ENCODE measurements around the gene TRIM40.

TRIM40 gene, protein sequence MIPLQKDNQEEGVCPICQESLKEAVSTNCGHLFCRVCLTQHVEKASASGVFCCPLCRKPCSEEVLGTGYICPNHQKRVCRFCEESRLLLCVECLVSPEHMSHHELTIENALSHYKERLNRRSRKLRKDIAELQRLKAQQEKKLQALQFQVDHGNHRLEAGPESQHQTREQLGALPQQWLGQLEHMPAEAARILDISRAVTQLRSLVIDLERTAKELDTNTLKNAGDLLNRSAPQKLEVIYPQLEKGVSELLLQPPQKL

DNA sequence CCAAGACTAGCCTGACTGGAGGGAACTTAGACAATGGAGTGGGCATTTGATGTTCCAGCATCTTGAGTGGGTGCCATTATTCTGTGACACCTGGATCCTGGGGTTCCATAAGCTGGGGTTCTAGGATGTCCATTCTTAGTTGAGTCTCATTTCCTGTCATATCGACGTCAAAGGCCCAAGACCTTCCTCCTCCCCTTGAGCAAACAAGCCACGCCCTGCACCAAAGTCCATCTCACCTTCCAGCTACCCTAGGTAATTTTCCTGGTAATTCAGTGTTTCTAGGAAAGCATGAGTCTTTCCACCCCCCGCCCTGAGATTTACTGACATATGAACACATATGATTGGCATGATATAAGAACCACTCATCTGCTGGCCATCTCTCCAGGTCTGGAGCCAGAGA, at the start of gene TRIM40:
TSS of gene TRIM40 (plus strand) at position 384 of the 400 bp plus-strand sequence. CDS start 897 bp downstream, outside the sequence.
- no peak for DNase-seq (ENCODE audit: low read depth in 2 of 2)

DNA sequence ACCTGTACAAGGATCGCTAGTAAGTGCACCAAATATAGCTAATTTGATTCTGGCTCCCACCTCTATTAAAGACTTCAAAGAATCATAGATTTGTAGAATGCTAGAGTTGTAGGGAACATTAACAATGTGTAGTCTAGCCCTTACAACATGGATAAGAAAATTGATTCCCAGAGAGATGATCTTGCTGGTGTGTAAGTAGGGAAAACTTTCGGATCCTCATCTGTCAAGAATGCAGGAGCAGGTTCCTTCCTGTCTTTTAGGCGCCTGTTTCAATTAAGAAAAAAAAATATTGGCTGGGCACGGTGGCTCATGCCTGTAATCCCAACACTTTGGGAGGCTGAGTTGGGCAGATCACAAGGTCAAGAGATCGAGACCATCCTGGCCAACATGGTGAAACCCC, 48.1 kb upstream of the TRIM40 start:
- DNase-seq (ENCODE audit: low read depth in 2 of 2), result no peak

DNA sequence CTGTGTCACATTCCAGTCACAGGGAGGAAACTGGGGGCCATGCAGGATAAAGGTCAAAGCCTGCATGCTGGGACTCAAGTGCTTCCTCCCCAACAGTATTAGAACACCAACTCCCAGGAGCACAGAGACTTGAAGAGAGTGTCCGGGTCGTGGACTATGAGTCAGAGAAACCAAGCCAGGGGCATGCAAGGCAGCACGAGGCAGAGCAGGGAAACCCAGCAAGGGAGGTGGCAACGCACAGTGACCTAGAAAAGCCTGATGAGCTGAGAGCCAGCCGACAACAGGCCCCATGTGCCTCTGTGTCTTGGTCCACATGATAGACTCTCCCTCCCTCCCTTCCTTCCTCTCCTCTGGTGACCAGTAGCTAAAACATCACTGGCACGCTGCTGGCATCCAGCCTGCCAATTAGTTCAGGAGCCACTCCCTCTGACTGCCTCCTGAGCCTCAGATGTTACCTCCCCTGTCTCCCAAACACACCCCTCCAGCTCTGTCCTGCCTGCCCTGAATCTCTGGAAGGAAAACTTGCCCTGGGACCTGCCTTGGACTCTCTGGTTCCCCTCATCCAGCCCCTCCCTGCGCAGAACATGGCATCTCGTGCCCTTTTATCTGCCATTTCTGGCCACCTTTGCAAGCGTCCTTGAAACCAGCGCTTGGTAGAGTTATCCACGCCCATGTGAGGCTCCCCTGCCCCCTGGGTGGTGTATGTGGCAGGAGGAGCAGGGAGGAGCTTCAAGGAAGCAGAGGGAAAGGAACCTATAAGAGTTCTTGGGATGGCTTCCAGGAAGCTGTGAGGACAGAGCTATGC, 44.2 kb upstream of the TRIM40 start:
- no peak for DNase-seq (ENCODE audit: low read depth in 2 of 2)

DNA sequence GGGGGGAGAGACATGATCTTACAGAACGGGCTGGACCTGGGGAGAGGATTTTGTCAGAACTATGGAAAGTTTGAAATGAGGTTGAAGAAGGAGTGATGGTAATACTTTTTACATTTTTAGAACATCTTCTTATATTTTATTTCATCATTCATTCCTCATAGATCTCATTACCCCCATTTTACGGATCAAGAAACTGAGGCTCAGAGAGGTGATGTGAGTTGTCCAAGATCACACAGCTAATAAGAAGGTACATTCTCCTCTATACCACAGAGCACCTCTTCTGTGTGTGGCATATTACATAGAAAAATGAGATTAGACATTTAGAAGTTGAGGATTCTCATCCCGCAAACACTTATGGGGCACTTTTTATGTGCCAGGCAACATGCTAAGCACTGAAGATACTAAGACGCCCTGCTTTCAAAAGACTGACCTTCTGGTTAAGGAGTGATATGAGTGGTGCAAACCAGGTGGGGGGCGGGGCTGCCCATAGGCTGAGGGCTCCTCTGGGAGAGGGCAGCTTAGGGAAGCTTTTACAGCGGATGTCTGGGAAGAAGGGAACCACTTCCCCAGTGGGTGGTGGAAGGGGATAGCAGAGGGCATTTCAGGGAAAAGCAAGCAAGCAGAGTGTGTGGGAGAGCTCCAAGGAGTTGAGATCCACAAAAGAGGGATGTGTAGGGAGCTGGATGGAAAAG, 42.9 kb upstream of the TRIM40 start:
- DNase-seq (ENCODE audit: low read depth in 2 of 2), result no peak

DNA sequence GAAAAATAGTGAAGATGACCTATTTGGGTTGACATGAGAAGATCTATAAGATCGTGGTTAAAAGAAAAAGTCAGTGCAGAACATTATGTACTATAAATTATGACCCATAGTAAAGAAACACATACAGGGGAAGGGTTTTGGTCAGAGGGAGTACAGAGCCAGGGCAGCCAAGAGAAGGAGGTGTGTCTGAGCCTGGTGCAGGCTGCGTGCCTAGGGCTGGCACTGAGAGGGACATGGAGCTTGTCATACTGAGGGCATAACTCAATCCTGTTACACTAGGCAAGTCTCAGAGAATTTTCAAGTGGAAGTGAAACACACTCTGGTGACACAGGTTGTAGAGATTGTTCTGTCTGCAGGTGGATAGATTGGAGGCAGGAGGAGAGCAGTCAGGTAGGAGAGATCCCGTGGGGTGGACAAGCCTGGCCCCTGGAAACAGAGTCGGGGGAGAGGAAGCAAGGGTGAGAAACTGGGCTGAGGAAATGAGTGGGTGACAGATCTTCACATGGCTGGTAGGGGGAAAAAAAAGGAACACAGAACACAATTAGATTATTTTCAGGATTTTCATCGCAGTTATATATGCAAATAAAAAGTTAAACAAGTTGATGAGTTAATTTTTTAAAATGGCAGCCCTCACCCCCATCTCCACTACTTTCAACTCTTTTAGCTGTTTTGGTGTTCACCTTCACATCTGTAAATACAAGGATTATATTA, 41.8 kb upstream of the TRIM40 start:
- no peak for DNase-seq (ENCODE audit: low read depth in 2 of 2)

DNA sequence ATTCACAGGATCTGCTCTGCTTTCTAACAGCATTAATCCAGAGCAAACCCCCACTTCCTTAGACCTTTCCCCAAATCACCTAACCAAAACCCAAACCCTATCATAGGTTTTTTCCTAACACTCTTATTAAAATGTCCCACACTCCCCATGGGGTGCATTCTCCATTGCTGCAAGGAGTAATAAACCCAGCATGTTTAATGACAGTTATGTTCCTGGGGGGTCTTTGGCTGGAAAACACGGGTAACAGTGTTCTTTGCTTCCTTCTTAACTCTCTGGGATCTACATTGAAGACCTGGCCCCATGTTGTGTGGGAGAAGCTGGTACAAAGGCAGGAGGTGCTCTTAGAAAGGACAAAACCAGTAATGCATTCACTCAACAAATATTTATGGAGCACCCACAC, 39.1 kb upstream of the TRIM40 start:
- no peak for DNase-seq (ENCODE audit: low read depth in 2 of 2)

DNA sequence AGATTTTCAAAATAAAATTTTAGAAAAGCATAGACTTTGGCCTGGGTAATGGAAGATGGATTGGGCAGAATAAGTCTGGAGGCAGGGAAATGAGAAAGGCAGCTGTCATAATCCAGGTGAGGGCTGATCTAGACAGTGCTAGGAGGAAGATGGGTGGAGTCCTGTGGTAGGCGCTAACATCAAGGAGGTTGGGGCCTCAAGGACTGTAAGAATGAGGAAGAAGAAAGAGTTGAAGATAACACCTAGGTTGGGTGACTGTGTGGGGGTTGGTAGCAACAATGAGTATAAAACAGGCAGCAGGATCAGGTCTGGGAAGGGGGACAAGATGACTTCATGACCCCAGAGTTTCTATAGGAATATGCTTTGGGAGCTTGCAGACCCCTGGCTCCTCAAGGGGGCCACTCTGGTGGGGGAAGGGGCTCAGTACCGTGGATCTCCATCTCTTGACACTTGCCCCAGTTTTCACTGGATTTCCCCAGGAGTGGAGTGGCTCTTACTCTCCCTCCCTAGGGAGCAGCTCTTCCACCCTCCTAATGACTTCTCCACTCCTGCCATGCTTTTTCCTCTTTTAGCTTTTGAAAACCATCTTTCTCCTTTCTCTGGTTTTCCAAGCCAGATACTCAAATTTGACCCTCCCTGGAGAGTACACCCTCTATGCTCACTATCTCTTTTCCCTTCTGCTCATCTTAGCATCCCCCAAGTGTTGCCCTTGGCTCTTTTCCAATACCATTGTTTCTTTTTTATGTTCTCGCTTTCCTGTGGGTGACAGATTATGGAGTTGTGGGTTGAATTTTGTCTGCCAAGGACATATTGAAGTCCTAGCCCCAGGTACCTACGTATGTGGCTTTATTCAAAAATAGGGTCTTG, 37.8 kb upstream of the TRIM40 start:
- no peak for DNase-seq (ENCODE audit: low read depth in 2 of 2)

DNA sequence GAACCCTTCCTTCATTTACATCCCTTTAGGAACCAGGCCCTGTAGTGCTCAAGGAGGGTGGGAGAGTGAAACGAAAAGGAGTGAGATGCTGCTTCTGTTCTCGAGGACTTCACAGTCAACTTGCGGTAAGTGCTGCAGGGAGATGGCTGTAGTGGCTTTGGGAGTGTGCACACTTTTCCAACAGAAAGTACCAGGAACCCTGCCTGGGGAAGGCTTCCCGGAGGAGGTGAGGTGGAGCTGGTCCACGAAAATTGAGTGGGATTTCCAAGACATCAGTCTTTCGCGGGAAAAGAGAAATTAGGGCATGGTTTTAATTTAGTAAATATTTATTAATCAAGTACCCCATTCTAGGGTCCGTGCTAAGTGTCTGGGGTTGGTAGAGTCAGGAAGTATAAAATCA, 35.8 kb upstream of the TRIM40 start:
- no peak for DNase-seq (ENCODE audit: low read depth in 2 of 2)

DNA sequence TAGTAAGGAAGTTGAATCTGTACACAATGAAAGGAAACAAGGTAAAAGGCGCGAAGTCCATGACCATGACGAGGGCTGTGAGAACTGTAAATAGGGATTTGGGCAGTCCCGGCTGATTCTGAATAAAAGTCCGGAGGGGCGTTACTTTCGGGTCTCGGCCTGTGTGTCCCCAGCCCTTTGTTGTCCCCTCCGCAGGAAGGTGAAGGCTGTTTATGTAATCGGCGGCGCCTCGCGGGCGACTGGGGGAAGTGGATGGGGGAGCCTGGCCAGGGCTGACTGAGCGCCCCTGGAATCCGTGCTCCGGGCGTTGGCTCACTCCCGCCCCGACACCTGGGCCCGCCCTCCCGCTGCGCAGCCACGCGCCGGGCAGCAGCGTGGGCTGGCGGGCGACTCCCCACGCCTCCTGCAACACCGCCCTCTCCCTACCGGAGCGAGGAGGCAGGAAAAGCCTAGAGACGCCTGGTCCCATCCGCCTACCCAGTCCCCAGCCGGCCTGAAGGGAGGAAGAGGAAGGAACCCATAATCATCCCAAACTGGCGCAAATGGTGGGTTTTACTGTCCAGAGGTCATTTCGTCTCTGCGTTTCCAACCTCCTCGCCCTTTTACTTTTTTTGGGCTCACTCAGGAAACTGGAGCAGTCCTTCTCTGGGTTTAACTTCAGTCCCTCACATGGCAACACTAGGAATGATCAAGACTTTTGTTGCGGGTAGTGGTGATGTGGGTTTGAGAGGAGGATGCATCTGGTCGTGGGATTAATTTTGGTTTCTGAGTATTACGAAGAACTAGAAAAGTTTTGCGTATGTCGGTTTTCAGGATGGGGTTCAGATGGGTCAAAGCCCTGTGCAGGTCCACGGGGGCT, 35.1 kb upstream of the TRIM40 start:
- no peak for DNase-seq (ENCODE audit: low read depth in 2 of 2)

DNA sequence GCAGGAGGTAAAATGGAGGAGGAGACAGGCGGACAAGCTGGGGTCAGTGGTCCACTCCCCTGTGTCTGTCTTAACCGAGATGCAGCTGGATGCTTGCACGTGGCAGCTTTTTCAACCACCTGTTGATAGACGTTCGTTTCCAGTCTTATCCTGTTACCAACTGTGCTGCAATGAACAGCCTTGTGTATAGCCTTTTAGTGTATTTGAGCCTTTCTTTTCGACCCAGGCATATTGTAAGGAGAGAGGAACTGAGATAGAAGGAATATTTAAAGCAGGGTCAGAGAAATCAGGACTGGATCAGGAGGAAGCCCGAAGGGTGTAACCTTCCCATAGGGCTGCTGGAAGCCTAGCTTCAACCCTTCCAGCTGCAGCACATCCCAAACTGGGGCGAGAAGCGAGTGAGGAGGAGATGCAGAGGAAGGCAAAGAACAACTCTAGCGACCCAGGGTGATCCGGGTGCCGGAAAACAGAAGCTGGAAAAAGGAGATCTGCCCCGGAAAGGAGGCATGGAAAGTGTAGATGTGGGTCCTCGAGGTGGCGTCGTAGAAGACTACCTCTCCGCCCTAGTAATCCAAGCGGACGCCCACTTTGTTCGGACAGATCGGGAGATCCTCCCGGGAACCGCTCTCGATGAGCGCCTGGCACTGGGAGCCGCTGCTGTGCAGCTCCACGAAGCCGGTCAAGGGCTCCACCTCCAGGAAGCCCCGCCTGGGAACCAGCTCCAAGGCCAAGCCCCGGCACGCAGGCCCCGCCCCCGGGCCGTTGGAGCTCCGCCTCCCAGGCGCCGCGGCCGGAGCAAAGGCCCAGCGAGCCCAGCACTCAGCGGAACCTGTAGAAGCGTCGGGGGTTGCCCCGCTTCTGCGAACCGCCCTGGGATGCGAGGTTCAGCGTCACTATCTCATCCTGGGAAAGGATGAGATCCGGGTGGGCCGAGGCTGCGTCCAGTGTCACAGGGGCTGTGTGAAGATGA, 34.2 kb upstream of the TRIM40 start:
- peak; percentile 52 to 73 for DNase-seq (ENCODE audit: low read depth in 2 of 2)

DNA sequence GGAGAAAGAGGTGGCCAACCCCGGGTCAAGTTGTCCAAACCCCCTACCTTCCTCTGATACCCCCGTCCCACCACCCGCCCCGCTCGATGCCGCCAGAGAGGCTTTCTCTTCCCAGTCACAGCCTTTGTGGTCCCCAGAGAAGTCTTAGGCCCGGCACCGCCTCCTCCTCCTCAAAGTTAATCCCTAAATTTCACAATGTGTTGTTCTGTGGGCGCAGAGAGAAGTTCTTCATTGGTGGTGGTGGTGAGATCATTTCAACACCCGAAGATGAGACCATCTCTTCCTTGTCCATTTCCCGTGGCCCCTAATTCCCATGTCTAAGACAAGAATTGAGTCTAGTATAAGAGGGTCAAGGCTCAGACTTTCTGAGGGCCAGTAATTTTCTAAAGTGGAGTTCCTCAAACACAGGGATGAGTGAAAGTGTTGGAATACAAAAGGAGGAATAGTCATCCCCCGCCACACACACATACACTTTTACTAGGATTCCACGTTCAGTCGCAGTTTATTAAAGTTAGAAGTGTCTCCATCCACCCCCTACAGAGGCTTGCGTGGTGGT, 33.4 kb upstream of the TRIM40 start:
- no peak for DNase-seq (ENCODE audit: low read depth in 2 of 2)

DNA sequence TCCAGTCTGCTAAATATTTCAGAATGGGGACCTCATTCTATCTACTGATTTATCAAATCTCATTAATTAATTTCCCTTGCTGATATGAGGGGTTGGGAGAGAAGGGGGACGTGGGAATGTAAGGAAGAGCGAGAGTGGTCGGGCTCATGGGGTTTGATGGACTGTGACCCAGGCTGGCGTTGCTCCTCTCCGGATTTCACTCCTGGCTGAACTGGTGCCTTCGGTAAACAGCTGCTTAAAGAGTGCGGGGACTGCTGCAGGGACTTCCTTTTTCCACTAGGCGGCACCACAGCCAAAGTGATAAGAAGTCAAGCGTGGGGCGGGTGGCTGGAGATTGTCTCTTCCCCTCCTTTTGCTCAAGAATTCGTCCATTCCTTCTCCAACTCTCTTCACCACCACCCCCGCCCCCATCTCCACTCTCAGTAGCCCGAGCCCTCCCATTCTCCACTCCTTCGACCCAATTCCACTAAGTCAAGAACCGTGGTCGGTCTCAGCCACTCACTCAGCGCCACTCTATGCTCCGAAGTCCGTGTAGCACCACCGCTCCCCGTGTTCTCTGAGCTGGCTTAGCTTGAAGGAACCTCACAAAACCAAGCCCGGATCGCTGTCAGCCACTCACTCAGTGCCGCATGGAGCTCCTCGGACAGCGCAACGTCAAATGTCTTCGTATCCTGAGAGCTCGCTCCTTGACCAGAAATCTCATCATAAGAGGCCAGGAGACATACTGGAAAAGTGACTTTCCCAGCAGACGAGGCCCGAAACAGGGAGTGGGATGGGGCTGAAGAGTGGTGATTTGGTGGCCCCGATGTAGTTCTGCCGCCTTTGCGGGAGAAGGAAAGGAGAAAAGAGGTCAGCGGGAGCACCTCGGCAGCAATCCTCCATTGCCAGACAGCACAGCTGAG, 32.7 kb upstream of the TRIM40 start:
- DNase-seq (ENCODE audit: low read depth in 2 of 2), result peak; percentile 71 to 77

DNA sequence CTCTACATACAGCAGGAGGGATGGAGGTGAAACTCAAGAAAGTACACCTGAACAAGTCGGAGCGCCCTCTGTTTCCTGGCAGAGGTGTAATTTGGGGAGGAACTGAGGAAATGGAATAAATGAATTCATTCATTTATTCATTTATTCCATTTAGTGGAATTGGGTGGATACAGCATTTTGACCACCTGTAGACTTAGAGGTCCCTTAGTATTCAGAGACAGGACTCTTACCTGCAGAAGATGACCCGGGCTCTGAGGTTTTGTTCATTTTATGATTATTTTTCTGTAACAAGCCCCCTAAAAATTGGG, 32.1 kb upstream of the TRIM40 start:
- no peak for DNase-seq (ENCODE audit: low read depth in 2 of 2)

DNA sequence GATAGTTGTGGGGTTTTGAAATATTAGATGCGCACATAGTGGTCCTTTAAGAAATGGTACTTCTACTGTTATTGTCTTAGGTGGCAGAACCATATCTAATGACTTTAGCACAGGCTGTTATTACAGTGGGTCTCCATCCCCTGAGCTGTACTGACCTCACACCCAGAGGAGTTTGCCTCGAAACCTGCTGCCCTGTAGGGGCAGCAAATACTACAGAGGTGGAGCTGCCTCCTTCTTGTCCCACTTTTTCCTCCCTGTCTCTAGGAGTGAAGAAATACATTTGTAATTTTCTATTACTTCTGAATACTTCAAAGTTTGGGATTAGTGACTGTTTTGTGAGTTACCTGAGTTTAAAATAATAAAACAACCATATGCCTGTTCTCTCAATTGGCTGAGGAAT, 31.3 kb upstream of the TRIM40 start:
- DNase-seq (ENCODE audit: low read depth in 2 of 2), result no peak

DNA sequence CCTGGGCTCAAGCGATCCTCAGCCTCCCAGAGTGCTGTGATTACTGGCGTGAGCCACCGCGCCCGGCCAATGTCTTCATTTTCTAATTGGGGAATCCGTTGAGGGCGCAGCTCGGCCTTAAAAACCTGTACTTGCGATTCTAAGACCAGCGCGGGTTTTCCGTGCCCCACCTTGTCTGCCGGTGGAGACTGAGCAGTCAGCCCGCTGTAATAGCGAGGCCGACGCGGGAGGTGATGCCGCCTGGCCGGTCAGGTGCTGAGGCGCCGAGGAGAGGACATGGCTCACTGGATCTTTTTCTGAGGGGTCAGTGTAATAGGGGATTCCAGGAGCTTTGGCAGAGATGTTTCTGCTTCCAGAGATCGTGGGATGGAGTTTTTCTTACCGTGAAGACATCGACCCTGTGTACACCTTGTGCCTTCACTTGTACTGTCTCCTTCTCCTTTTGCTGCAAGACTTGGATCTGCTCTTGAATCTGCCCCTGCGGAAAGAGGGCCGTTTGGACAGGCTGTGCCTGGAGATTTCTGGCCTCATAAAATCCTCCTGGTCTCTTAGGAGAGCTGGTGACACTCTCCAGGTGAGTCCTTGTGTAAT, 24.6 kb upstream of the TRIM40 start:
- no peak for DNase-seq (ENCODE audit: low read depth in 2 of 2)

DNA sequence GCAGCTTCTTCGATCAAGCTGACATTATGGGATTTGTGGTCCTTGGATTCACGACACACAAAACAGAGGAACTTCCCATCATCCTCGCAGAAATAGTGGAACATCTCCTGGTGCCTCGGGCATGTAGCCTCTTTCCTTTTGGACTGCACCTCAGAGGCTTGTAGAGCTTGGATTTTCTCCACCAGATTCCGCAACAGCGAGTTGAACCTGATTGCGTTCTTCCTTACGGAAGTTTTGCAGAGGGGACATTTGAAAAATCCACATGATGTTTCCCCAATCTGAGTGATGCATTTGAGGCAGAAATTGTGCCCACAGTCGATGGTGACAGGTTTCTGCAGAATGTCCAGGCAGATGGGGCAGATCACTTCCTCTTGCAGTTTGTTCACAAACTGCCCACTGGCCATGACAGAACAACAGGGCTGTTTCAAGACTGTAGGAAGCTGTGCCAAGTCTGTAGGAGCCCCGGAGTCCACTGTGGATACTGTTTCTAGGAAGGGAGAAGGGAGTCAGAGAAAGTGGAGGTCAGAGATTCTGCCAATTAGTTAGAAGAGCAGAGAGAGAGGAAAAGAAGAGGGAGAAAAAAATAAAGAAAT, 23.4 kb upstream of the TRIM40 start:
- DNase-seq (ENCODE audit: low read depth in 2 of 2), result no peak
